ENCODE results near the gene NENF. TPM values are rescaled to one million over a fixed set of nuclear protein-coding genes. Genes with fewer than 3 reads are reported as not detected.

NENF gene
- total RNA-seq, 2 donors from 2014 or later, result 43.4 to 43.9 TPM

- peak; percentile 56 for DNase-seq
- H3K27ac ChIP-seq, result no peak overlapping the region
- H3K4me1 ChIP-seq, result no peaks in the 10 kb centered on the region
- no peak for TF ChIP-seq CTCF (IDR thresholded peaks at IDR 0.05)
- no peak overlapping the region for H3K4me3 ChIP-seq
- H3K36me3 ChIP-seq, result no peaks in the 10 kb centered on the region
- H3K9me3 ChIP-seq, result no peaks in the 10 kb centered on the region
- no peaks in the 10 kb centered on the region for H3K27me3 ChIP-seq
- intact Hi-C loops (cut with DNase I), result loop anchor here (10.0 kb wide), 1 partner anchor 69 kb away; no protein-coding TSS in a partner anchor
- H3K9ac ChIP-seq (ENCODE audit: low read depth in 2 of 2, low read length in 2 of 2), result no peak overlapping the region
These were observed 53.3 kb downstream of the NENF start for GRCh38 chr1:212485913-212486618.

GRCh38 chr1:212486619-212486975 is 53.9 kb downstream of the NENF start:
- intact Hi-C loops (cut with DNase I), result loop anchor here (10.0 kb wide), 1 partner anchor 68 kb away; no protein-coding TSS in a partner anchor
- Histone ChIP-seq H3K4me3 (no peak overlapping the region), H3K27ac (no peak overlapping the region), H3K27me3 (no peaks in the 10 kb centered on the region), H3K9me3 (no peaks in the 10 kb centered on the region), H3K36me3 (no peaks in the 10 kb centered on the region), H3K9ac (ENCODE audit: low read depth in 2 of 2, low read length in 2 of 2) (no peak overlapping the region), H3K4me1 (no peaks in the 10 kb centered on the region)
- no peak for TF ChIP-seq CTCF (IDR thresholded peaks at IDR 0.05)
- DNase-seq, result no peak

- Histone ChIP-seq H3K27ac (no peak overlapping the region), H3K9me3 (no peaks in the 10 kb centered on the region), H3K27me3 (no peaks in the 10 kb centered on the region), H3K36me3 (no peaks in the 10 kb centered on the region), H3K9ac (ENCODE audit: low read depth in 2 of 2, low read length in 2 of 2) (no peak overlapping the region), H3K4me3 (no peak overlapping the region), H3K4me1 (no peaks in the 10 kb centered on the region)
- intact Hi-C loops (cut with DNase I), result loop anchor here (10.0 kb wide), 1 partner anchor 68 kb away; no protein-coding TSS in a partner anchor
- DNase-seq, result no peak
- no peak for TF ChIP-seq CTCF (IDR thresholded peaks at IDR 0.05)
These were observed 54.6 kb downstream of the NENF start for GRCh38 chr1:212487286-212487685.

GRCh38 chr1:212487774-212488435 is 55.2 kb downstream of the NENF start:
- Histone ChIP-seq H3K27me3 (no peaks in the 10 kb centered on the region), H3K4me1 (no peaks in the 10 kb centered on the region), H3K9ac (ENCODE audit: low read depth in 2 of 2, low read length in 2 of 2) (no peak overlapping the region), H3K4me3 (no peak overlapping the region), H3K36me3 (no peaks in the 10 kb centered on the region), H3K9me3 (no peaks in the 10 kb centered on the region), H3K27ac (no peak overlapping the region)
- intact Hi-C loops (cut with DNase I), result loop anchor here (10.0 kb wide), 1 partner anchor 67 kb away; no protein-coding TSS in a partner anchor
- no peak for TF ChIP-seq CTCF (IDR thresholded peaks at IDR 0.05)
- no peak for DNase-seq

GRCh38 chr1:212488436-212489283 is 55.9 kb downstream of the NENF start:
- H3K9ac ChIP-seq (ENCODE audit: low read depth in 2 of 2, low read length in 2 of 2), result no peak overlapping the region

More at GRCh38 chr1:212488436-212489283, 55.9 kb downstream of the NENF start:
- no peak for TF ChIP-seq CTCF (IDR thresholded peaks at IDR 0.05)
- no peak overlapping the region for H3K27ac ChIP-seq
- H3K27me3 ChIP-seq, result no peaks in the 10 kb centered on the region
- H3K4me1 ChIP-seq, result no peaks in the 10 kb centered on the region
- DNase-seq, result peak; percentile 67
- no peaks in the 10 kb centered on the region for H3K9me3 ChIP-seq
- no peak overlapping the region for H3K4me3 ChIP-seq
- no peaks in the 10 kb centered on the region for H3K36me3 ChIP-seq
- intact Hi-C loops (cut with DNase I), result loop anchor here (10.0 kb wide), 1 partner anchor 66 kb away; no protein-coding TSS in a partner anchor

All from colonic mucosa (tissue), 4 donors.